OCI-LY1 (cell line): ENCODE measurements around the gene F5.

ENCODE experiments used
- CTCF ChIP-seq: fragments of 200-600 bp; sonication (generic), shearing (Covaris generic); IDR thresholded peaks from 2 replicates; pipeline ENCODE4 v1.5.1; 2017; ENCODE audit warnings: mild to moderate bottlenecking, antibody characterized with exemption, low read length, moderate library complexity, mixed read lengths
- EZH2 ChIP-seq: fragments of 200-600 bp; sonication (generic), shearing (Covaris generic); IDR thresholded peaks from 2 replicates; pipeline ENCODE4 v1.8.0; 2017; ENCODE audit warnings: borderline replicate concordance, mixed run types, mild to moderate bottlenecking, antibody characterized with exemption, low read length, moderate library complexity, mixed read lengths

DNA sequence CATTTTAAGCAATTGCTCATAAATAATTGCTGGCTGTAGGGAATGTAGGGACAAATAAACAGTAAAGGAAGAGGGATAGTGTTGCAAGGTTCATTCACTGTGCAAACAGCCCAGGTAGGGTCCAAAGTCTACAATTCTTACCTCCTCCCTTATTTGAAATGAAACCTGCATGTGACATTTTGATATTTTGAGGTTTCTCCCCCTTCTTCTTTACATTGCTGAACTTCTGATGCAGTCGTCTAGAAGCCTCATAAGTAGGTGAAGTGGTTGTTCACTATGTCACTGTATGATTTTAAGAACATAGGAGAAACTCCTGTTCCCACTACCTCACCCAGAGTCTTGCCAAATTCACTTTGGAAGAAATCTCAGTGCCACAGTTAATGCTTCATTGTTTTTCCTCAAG, 16.1 kb downstream of the F5 start:
- no peak for TF ChIP-seq EZH2
- TF ChIP-seq CTCF = no peak
